ENCODE measurements around the gene BRD4. TPM values are rescaled to one million over a fixed set of nuclear protein-coding genes. Genes with fewer than 3 reads are reported as not detected.

Gene BRD4
- total and polyA plus RNA-seq, 4 experiments from 2014 or later = 4.2 to 152 (median 98.4) TPM

GRCh38 chr19:15330801-15331418 lies 1.4 kb downstream of the BRD4 start:
- Mint-ChIP-seq H3K27ac (peak overlapping the region; percentile 93 to 99 (median 96)), H3K4me3 (peak overlapping the region; percentile 94 to 97 (median 95)), H3K27me3 (no peaks in the 10 kb centered on the region), H3K9me3 (no peaks in the 10 kb centered on the region), H3K4me1 (peaks cover 35 to 71% (median 53%) of the 10 kb centered on the region in 4 donors), H3K36me3 (peaks cover 0 to 11% of the 10 kb centered on the region in 2 donors)
- Histone ChIP-seq H3K27me3 (ENCODE audit: insufficient read depth, low read length) (no peaks in the 10 kb centered on the region), H3K36me3 (ENCODE audit: insufficient read depth, low read length) (no peaks in the 10 kb centered on the region), H3K4me3 (ENCODE audit: low read length in 2 of 2) (peak overlapping the region; percentile 84 to 87), H3K9me3 (ENCODE audit: control insufficient read depth in 1 of 2, low read length in 2 of 2) (no peaks in the 10 kb centered on the region), H3K4me1 (ENCODE audit: insufficient read depth, low read length) (peaks cover 60% of the 10 kb centered on the region), H3K27ac (ENCODE audit: low read depth, low read length) (peak overlapping the region; percentile 90)
- ChIA-PET CTCF (ENCODE audit: partially characterized antibody) (no interaction called here), POLR2A (ENCODE audit: partially characterized antibody) (interaction anchor here (0.6 to 6.4 kb wide), 8 partner anchors 22 to 220 kb away, joined by 3 to 58 read pairs (median 3); partner anchors contain the start of genes AKAP8 and AKAP8L)
- intact Hi-C loops (cut with micrococcal nuclease) = loop anchor here (1.0 to 5.0 kb wide), 3 partner anchors 39 to 88 kb away; partner anchors contain the start of genes AKAP8 and AKAP8L
- peak in 3 of 5 donors; percentile 16 to 60 (median 30) for DNase-seq

- Histone ChIP-seq H3K36me3 (ENCODE audit: insufficient read depth, low read length) (peaks cover 4% of the 10 kb centered on the region), H3K9me3 (ENCODE audit: control insufficient read depth in 1 of 2, low read length in 2 of 2) (no peaks in the 10 kb centered on the region), H3K4me3 (ENCODE audit: low read length in 2 of 2) (no peak overlapping the region), H3K27me3 (ENCODE audit: insufficient read depth, low read length) (no peaks in the 10 kb centered on the region), H3K4me1 (ENCODE audit: insufficient read depth, low read length) (peaks cover 84% of the 10 kb centered on the region), H3K27ac (ENCODE audit: low read depth, low read length) (no peak overlapping the region)
- ChIA-PET POLR2A (ENCODE audit: partially characterized antibody) (no interaction called here), CTCF (ENCODE audit: partially characterized antibody) (no interaction called here)
- peak overlapping the region in 7 of 8 donors; percentile 32 to 97 (median 70) for H3K4me3 Mint-ChIP-seq
- intact Hi-C loops (cut with micrococcal nuclease) = no loop called here
- H3K27ac Mint-ChIP-seq = peak overlapping the region in 4 of 7 donors; percentile 13 to 99 (median 62)
- no peak for DNase-seq
- peaks cover 58 to 86% (median 73%) of the 10 kb centered on the region in 4 donors for H3K4me1 Mint-ChIP-seq
- no peaks in the 10 kb centered on the region for H3K27me3 Mint-ChIP-seq
- H3K36me3 Mint-ChIP-seq = peaks cover 0 to 11% of the 10 kb centered on the region in 2 donors
- H3K9me3 Mint-ChIP-seq = no peaks in the 10 kb centered on the region
Measured at GRCh38 chr19:15328312-15328711, 4.0 kb downstream of the BRD4 start.

DNA sequence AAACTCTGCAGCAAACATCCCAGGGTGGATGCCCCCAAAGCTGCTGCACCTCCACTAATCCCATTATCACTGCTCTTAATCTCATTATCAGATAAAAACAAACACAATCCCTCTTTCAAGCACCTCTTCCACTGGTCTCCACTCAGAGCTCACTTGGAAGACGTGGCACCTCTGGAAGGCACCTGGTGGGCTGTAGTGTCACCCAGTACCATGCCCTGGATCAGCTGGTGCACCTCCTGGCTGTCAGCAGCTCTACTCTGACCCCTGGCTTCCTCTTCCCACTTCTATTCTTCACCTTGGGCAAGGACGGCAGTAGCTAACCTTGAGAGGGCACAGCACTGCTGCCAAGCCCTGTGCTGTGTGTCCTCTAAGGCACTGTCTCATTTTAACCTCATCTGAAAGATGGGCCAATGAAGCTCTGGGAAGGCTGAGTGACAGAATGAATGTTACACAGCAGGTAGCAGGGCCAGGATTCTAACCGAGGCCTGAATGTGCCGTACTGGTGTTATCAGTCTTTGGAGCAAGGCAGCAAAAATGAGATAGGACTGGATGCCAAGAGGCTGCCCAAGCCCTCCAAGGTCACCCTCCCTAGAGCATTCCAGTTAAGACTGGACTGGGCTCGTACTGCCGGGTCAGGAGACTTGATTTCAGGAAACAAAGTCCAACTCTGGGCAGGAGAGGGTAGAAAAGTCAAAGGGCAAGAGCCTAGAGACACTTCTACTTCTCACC lies 7.4 kb downstream of the BRD4 start:
- Histone ChIP-seq H3K36me3 (ENCODE audit: insufficient read depth, low read length) (peaks cover 4% of the 10 kb centered on the region), H3K9me3 (ENCODE audit: control insufficient read depth in 1 of 2, low read length in 2 of 2) (no peaks in the 10 kb centered on the region), H3K27ac (ENCODE audit: low read depth, low read length) (no peak overlapping the region), H3K4me3 (ENCODE audit: low read length in 2 of 2) (no peak overlapping the region), H3K27me3 (ENCODE audit: insufficient read depth, low read length) (no peaks in the 10 kb centered on the region), H3K4me1 (ENCODE audit: insufficient read depth, low read length) (peaks cover 95% of the 10 kb centered on the region)
- POLR2A ChIA-PET (ENCODE audit: partially characterized antibody) = interaction anchor here (0.8 to 1.5 kb wide), 2 partner anchors 35 to 41 kb away, joined by 3 read pairs; no protein-coding TSS in a partner anchor
- DNase-seq = no peak
- intact Hi-C loops (cut with micrococcal nuclease) = loop anchor here (5.0 kb wide), 1 partner anchor 38 kb away; no protein-coding TSS in a partner anchor
- no peaks in the 10 kb centered on the region for H3K27me3 Mint-ChIP-seq
- peak overlapping the region in 7 of 8 donors; percentile 60 to 79 (median 70) for H3K4me3 Mint-ChIP-seq
- H3K27ac Mint-ChIP-seq = peak overlapping the region; percentile 37 to 91 (median 62)
- peaks cover 3% of the 10 kb centered on the region in 2 donors for H3K36me3 Mint-ChIP-seq
- CTCF ChIA-PET (ENCODE audit: partially characterized antibody) = interaction anchor here (0.6 to 1.5 kb wide), 4 partner anchors 9 to 148 kb away, joined by 3 read pairs; no protein-coding TSS in a partner anchor
- H3K9me3 Mint-ChIP-seq = peaks cover 0 to 4% (median 0%) of the 10 kb centered on the region in 8 donors
- peaks cover 68 to 95% (median 82%) of the 10 kb centered on the region in 4 donors for H3K4me1 Mint-ChIP-seq

- CTCF ChIA-PET (ENCODE audit: partially characterized antibody) = interaction anchor here (1.5 kb wide), 1 partner anchor 20 kb away, joined by 3 read pairs; no protein-coding TSS in a partner anchor
- H3K9me3 ChIP-seq (ENCODE audit: control insufficient read depth in 1 of 2, low read length in 2 of 2) = no peaks in the 10 kb centered on the region
- peaks cover 95% of the 10 kb centered on the region for H3K4me1 ChIP-seq (ENCODE audit: insufficient read depth, low read length)
- POLR2A ChIA-PET (ENCODE audit: partially characterized antibody) = no interaction called here
- no peak for DNase-seq
- peaks cover 1 to 3% of the 10 kb centered on the region in 2 donors for H3K36me3 Mint-ChIP-seq
- peak overlapping the region; percentile 35 to 78 (median 64) for H3K27ac Mint-ChIP-seq
- no peaks in the 10 kb centered on the region for H3K27me3 Mint-ChIP-seq
- H3K27ac ChIP-seq (ENCODE audit: low read depth, low read length) = no peak overlapping the region
- H3K36me3 ChIP-seq (ENCODE audit: insufficient read depth, low read length) = peaks cover 4% of the 10 kb centered on the region
- H3K4me3 ChIP-seq (ENCODE audit: low read length in 2 of 2) = no peak overlapping the region
- intact Hi-C loops (cut with micrococcal nuclease) = loop anchor here (5.0 kb wide), 1 partner anchor 36 kb away; no protein-coding TSS in a partner anchor
- no peaks in the 10 kb centered on the region for H3K27me3 ChIP-seq (ENCODE audit: insufficient read depth, low read length)
- peaks cover 67 to 95% (median 83%) of the 10 kb centered on the region in 4 donors for H3K4me1 Mint-ChIP-seq
- H3K4me3 Mint-ChIP-seq = peak overlapping the region in 7 of 8 donors; percentile 33 to 79 (median 70)
- H3K9me3 Mint-ChIP-seq = peaks cover 0 to 4% (median 0%) of the 10 kb centered on the region in 8 donors
Measured at GRCh38 chr19:15323496-15324235, 8.7 kb downstream of the BRD4 start.

DNA sequence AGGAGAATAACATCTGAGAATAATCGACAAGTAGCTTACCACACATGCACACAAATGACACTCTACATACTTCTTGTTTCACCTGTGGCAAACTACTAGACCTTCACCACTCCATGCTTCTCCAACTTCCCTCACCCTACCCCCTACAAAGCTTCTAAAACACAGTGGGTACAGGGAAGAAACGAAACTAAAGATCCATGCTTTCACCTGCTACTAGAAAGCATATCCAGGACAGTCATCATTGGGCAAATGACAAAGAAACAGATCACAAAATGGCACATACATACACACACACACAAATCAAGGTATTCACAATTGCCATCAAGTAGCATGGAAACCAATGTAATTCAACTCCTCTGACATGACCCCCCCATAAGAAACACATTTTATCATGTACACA lies 10.6 kb downstream of the BRD4 start:
- no peak for DNase-seq
- Mint-ChIP-seq H3K9me3 (peaks cover 0 to 4% (median 0%) of the 10 kb centered on the region in 8 donors), H3K4me3 (peak overlapping the region in 7 of 8 donors; percentile 52 to 75 (median 64)), H3K27me3 (no peaks in the 10 kb centered on the region), H3K27ac (peak overlapping the region in 5 of 7 donors; percentile 3 to 69 (median 42)), H3K36me3 (peaks cover 5 to 7% of the 10 kb centered on the region in 2 donors), H3K4me1 (peaks cover 72 to 95% (median 85%) of the 10 kb centered on the region in 4 donors)
- no peaks in the 10 kb centered on the region for H3K27me3 ChIP-seq (ENCODE audit: insufficient read depth, low read length)
- H3K36me3 ChIP-seq (ENCODE audit: insufficient read depth, low read length) = peaks cover 4% of the 10 kb centered on the region
- H3K4me3 ChIP-seq (ENCODE audit: low read length in 2 of 2) = no peak overlapping the region
- H3K27ac ChIP-seq (ENCODE audit: low read depth, low read length) = no peak overlapping the region
- ChIA-PET POLR2A (ENCODE audit: partially characterized antibody) (no interaction called here), CTCF (ENCODE audit: partially characterized antibody) (no interaction called here)
- no peaks in the 10 kb centered on the region for H3K9me3 ChIP-seq (ENCODE audit: control insufficient read depth in 1 of 2, low read length in 2 of 2)
- intact Hi-C loops (cut with micrococcal nuclease) = loop anchor here (5.0 kb wide), 1 partner anchor 34 kb away; no protein-coding TSS in a partner anchor
- H3K4me1 ChIP-seq (ENCODE audit: insufficient read depth, low read length) = peaks cover 95% of the 10 kb centered on the region

GRCh38 chr19:15320116-15320515 lies 12.2 kb downstream of the BRD4 start:
- intact Hi-C loops (cut with micrococcal nuclease) = loop anchor here (5.0 kb wide), 1 partner anchor 33 kb away; no protein-coding TSS in a partner anchor
- ChIA-PET POLR2A (ENCODE audit: partially characterized antibody) (interaction anchor here (0.5 to 1.1 kb wide), 2 partner anchors 27 to 1162 kb away, joined by 3 read pairs; no protein-coding TSS in a partner anchor), CTCF (ENCODE audit: partially characterized antibody) (no interaction called here)
- Histone ChIP-seq H3K27ac (ENCODE audit: low read depth, low read length) (no peak overlapping the region), H3K4me1 (ENCODE audit: insufficient read depth, low read length) (peaks cover 95% of the 10 kb centered on the region), H3K9me3 (ENCODE audit: control insufficient read depth in 1 of 2, low read length in 2 of 2) (no peaks in the 10 kb centered on the region), H3K36me3 (ENCODE audit: insufficient read depth, low read length) (peaks cover 4% of the 10 kb centered on the region), H3K4me3 (ENCODE audit: low read length in 2 of 2) (no peak overlapping the region), H3K27me3 (ENCODE audit: insufficient read depth, low read length) (no peaks in the 10 kb centered on the region)
- H3K4me1 Mint-ChIP-seq = peaks cover 70 to 97% (median 86%) of the 10 kb centered on the region in 4 donors
- H3K4me3 Mint-ChIP-seq = peak overlapping the region in 6 of 8 donors; percentile 28 to 81 (median 60)
- no peak for DNase-seq
- H3K36me3 Mint-ChIP-seq = peaks cover 6 to 11% of the 10 kb centered on the region in 2 donors
- H3K27ac Mint-ChIP-seq = peak overlapping the region in 6 of 7 donors; percentile 30 to 79 (median 69)
- peaks cover 0 to 4% (median 0%) of the 10 kb centered on the region in 8 donors for H3K9me3 Mint-ChIP-seq
- H3K27me3 Mint-ChIP-seq = no peaks in the 10 kb centered on the region
